HG02943 (cell line): ENCODE measurements around the gene ZNF564.
"Not testable (repeated sequence)": the region's sequence is repeated elsewhere in the genome, so short reads cannot be mapped to it uniquely, and the experiment has no call there.

ENCODE experiments used
- ATAC-seq: cut with Tn5 transposase; IDR thresholded peaks from one replicate; pipeline ENCODE4 v1.9.1; 2021; ENCODE audit warnings: mild to moderate bottlenecking, low read depth, moderate library complexity; ENCODE audit not compliant: unreplicated experiment

The ZNF564 gene

DNA sequence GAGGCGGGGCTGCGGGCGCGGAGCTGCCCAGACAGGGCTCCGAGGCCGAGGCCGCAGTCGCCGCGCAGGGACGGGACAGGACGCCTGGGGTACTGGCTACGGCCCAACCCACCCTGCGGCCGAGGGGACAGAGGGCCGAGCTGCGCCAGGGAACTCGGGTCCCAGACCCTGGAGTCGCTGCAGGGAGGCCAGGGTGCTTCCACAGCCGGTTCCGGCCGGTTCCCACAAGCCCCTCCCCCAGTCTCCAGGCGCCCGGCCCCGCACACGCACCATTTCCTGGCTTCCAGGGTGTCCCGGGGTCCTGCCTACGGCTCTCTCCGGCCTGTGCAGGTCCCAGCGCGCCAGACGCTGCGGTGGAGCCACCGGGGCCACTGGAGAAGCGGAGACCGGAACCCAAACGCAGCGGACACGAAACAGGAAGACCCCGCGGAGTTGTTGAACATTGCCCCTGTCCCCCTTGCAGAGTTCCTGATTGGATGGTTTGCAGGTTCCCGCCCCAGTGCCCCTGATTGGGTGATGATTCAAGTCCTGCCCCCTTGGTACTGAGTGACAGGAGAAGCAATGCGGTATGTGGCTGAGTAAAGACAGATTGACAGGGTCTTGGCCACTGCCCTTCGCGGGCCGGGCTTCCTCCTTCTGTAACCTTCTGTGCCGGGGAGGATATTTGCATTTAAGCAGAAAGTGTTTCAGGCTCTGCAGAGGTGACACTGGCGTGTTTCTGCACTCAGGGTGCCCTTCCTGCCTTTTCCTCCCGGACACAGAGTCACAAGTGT lies at the start of gene ZNF564:
Gene ZNF564, minus strand, starts transcription at position 423 of the 773 bp plus-strand sequence. Its CDS starts 150 bp downstream, at position 273.
- ATAC-seq, result peak; percentile 97

DNA sequence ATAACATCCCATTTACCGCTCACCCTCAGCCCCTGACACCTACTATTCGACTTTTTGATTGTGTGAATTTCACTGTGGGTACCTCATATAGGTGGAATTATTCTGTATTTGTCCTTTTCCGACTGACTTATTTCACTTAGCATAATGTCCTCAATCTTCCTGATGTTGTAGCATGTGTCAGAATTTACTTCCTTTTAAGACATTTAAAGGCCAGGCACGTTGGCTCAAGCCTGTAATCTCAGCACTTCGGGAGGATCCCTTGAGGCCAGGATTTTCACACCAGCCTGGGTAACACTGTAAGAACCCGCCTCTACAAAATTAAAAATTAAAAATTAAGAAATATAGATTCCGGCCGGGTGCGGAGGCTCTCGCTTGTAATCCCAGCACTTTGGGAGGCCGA lies 46.3 kb upstream of the ZNF564 start:
- ATAC-seq, result no peak

DNA sequence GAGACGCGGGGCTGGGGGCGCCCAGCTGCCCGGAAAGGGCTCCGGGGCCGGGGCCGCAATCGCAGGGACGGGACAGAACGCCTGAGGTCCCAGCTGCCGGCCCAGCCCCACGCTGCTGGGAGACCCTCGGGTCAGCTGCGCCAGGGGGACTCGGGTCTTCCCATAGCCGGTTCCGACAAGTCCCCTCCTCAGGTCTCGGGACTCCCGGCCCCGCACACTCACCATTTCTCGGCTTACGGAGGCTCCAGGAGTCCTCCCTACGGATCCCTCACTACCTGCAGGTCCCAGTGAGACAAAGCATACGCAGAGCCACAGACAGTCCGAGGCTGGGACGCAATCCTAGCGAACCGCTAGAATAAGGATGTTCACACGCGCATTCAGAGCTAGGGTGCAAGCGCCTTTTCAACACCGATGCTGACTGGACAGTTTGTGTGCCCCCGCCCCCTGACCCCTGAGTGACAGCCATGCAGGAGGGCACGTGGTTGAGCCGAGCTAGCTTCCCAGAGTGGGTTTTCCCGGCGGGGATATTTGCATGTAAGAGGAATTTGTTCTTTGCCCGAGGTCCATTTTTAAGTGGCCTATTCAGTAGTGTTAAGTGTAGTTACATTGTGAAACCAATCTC lies 45.8 kb upstream of the ZNF564 start:
- ATAC-seq, result no peak

DNA sequence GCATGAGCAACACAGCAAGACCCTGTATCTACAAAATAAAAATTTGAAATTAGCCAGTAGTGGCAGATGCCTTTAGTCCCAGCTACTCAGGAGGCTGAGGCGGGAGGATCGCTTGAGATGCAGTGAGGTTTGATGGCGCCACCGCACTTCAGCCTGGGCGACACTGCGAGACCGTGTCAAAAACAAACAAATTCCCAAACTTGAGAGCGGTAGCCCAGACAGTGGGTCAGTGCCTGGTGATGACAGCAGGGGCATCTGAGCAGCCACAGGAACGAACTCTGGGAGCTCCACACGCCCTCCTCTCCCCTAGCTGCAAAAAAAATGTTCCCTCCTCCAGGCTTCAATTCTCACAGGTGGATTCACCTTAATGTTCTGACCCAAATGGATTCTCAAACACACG lies 45.2 kb upstream of the ZNF564 start:
- ATAC-seq, result no peak

DNA sequence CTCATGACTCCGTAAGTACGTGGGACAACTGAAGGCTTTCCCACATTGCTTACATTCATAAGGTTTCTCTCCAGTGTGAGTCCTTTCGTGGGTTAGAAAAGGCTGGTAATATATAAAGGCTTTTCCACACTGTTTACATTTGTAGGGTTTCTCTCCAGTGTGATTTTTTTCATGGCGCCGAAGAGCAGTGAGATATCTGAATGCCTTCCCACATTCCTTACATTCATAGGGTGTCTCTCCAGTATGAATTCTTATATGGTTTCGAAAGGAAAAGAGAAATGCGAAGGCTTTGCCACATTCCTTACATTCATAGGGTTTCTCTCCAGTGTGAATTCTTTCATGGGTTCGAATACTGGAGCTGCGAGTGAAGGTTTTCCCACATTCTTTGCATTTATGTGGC lies 29.8 kb upstream of the ZNF564 start:
- ATAC-seq, result no peak

DNA sequence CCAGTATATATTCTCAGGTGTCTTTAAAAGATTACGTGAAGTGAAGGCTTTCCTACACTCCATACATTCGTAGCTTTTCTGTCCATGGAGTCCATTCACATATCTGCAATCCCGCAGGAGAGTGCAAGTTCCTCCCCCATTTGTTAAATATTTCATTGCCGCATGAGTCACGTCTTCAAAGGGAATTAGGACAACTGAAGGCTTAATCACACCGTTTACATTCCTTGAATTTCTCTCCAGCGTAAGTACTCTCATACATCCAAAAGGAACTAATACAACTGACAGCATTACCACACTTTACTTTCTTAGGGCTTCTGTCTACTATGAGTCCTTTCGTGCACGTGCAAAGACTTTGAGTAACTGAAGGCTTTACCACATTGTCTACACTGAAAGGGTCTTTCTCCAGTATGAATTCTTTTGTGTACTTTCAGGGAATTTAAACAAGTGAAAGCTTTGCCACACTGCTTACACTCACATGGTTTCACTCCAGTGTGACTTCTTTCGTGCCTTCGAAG lies 29.0 kb upstream of the ZNF564 start:
- ATAC-seq, result no peak

DNA sequence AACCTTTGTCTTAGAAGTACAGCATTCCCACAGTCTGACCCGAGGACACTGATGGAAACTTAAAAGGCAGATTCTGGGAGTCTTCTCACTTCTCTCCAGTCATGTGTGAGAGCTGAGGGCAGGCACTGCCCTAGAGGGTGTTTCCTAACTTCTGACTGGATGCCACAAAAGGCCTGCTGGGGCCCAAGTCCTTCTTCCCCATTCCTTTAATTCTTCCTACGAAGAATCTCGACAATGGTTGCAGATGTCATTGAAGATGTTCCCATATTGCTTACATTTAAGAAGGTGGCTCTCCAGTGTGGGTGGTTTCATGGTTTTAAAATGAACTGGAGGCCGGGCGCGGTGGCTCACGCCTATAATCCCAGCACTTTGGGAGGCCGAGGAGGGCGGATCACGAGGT lies 27.4 kb upstream of the ZNF564 start:
- no peak for ATAC-seq

DNA sequence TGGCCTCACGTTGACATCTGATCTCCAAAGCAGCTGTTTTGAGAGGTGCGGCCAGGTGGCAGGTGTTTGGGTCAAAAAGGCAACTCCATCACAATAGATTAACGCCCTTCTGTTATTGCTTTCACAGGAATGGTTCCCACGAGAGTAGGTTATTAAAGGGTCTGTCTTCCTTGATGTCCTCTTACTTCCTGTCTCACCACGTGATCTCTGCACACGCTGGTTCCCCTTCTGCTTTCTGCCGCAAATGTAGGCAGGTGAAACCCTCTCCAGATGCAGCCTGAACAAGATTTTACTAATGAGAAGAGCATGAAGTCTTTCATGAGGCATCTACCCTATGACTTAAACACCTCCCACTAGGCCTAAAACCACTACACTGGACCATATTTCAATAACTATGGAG lies 22.8 kb upstream of the ZNF564 start:
- no peak for ATAC-seq

DNA sequence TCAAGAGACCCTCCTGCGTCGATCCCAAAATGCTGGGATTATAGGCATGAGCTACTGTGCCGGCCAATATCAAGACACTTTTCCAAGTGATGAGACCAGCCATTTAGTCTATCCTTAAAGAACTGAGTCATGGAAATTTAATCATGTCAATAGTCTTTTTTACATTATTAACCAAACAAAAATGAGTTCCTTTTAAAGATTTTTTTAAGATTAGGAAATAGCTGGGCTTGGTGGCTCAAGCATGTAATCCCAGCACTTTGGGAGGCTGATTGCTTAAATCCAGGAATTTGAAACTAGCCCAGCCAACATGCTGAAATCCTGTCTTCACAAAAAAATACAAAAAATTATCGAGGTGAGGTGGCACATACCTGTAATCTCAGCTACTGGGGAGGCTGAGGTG lies 16.7 kb upstream of the ZNF564 start:
- no peak for ATAC-seq

DNA sequence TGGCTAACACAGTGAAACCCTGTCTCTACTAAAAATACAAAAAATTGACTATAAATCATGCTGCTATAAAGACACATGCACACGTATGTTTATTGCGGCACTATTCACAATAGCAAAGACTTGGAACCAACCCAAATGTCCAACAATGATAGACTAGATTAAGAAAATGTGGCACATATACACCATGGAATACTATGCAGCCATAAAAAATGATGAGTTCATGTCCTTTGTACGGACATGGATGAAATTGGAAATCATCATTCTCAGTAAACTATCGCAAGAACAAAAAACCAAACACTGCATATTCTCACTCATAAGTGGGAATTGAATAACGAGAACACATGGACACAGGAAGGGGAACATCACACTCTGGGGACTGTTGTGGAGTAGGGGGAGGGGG lies 15.1 kb upstream of the ZNF564 start:
- ATAC-seq, result not testable (repeated sequence)

DNA sequence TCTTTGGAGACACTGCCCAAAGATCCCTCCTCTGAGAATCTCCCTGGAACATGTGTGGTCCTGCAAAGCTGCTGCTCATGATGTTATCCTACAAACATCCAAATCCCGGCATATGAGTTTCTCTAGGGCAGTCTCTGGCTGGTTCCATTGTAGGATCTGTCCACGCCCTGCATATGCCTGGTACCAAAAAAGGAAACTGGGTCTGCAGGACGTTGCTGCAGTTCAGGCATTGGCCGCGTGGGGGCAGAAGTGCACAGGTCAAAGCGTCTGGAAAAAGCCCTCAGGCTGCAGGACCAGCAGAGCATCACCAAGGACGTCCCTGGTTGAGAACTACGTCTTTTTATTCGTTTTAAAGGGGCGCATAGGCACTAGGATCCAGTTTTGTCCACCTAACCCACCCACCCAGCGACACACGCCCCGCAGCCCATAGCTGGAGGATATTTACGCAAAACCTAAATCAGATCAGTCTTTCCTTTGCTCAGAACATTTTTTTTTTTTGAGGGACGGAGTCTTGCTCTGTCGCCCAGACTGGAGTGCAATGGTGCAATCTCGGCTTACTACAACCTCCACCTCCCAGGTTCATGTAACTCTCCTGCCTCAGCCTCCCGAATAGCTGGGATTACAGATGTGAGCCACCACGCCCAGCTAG lies 12.9 kb upstream of the ZNF564 start:
- ATAC-seq, result no peak

DNA sequence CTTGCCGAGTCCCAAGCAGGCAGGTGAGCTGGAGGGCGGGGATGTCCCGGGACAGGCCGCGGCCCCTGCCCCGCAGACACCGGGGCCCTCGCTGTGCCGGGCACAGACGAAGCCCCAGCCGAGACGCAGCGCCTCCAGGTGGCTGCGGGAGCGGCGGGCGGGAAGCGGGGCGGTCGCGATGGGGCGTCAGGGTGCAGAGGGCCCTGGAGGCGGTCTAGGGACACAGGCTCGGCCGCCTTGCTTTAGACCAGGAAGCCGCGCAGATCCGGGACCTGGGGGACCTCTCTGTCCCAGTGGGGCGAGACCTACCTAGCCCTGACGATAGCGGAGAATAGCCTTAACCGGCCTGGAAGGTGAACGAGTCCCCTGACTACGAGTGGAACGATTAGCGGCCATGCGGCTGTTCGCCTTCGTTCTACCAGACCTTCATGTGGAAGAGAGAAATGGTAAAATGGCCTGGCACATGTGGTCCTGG lies 4.2 kb upstream of the ZNF564 start:
- ATAC-seq, result no peak

DNA sequence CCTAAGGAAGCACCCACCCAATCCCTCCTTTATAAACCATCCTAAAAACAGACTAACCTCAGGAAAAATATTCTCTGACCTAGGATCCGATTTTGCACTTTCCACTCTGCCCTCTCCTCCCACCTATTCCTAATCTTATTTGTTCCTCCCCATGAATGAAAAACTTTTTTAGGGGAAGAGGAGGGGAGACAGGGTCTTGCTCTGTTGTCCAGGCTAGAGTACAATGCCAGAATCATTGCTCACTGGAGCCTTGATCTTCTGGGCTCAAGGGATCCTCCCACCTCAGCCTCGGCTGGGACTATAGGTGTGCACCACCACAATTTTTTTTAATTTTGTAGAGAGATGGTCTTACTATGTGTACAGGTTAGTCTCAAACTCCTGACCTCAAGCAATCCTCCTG lies 4.4 kb downstream of the ZNF564 start:
- no peak for ATAC-seq

DNA sequence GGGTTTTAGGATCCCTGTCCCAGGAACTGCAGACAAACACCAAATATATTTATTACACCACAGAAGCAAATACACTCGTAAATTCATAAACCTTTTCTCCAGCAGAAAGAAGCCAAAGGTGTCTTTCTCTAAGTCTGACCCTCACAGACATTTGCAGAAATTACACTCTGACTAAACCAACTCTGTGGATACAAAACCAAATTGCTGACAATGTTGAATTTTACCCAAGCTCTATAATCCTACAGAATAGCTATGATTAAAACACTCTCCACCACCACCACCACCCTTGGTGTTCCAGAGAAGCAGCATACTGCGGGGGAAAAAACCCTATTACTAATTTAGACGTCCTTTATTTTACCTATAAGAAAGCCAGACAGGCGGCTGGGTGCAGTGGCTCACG lies 5.2 kb downstream of the ZNF564 start:
- no peak for ATAC-seq

DNA sequence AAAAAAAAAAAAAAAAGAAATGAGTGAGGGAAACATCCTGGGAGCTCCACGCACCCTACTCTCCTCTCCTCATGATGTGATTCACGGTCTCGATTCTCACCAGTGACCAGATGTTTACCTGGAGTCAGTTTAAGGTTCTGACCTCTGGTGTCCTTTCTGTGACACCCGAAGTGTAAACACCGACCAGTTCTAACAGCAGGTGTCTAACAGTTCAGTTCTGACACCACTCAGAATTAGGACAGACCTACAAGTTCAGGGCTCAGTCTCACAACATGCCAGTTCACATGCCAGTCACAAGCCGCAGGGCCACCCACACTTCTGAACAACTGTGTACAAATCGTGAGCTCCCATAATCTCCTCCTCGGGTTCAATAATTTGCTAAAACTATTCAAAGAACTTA lies 6.0 kb downstream of the ZNF564 start:
- ATAC-seq, result no peak

DNA sequence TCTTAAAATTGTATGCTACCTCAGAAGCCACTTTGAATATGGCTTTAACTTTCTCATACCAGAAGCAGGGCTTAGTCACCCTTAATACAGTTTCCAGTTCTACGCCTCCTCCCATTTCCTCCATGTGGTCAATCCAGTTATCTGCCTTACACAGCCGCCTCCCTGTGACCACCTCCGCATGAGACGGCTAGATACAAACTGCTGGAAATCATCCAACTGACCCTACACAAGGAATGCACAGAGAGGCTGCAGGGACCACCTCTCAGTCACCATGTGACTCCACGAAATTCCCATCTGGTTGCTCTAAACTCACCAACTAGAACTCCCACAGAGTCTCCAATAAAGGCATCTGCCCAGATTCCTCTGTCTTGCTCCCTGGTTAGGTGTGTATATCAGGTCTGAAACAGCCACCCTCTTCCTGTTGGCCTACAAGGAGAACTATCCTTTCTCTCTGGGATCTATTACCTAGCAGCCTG lies 6.8 kb downstream of the ZNF564 start:
- ATAC-seq, result no peak

DNA sequence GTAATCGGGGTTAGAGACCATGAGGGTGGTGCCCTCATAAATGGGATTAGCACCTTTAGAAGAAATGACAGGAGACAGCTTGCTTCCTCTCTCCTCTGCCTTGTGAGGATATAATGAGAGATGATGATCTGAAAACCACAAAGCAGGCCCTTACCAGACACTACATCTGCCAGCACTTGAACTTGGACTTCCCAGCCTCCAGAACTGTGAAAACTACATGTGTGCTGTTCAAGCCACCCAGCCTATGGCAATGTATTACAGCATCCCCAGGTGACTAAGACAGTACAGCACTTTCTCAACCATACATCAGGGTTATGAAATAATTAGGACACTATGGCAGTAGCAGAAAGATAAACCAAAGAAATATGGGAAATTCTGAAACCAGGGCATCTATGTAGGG lies 7.4 kb downstream of the ZNF564 start:
- no peak for ATAC-seq

DNA sequence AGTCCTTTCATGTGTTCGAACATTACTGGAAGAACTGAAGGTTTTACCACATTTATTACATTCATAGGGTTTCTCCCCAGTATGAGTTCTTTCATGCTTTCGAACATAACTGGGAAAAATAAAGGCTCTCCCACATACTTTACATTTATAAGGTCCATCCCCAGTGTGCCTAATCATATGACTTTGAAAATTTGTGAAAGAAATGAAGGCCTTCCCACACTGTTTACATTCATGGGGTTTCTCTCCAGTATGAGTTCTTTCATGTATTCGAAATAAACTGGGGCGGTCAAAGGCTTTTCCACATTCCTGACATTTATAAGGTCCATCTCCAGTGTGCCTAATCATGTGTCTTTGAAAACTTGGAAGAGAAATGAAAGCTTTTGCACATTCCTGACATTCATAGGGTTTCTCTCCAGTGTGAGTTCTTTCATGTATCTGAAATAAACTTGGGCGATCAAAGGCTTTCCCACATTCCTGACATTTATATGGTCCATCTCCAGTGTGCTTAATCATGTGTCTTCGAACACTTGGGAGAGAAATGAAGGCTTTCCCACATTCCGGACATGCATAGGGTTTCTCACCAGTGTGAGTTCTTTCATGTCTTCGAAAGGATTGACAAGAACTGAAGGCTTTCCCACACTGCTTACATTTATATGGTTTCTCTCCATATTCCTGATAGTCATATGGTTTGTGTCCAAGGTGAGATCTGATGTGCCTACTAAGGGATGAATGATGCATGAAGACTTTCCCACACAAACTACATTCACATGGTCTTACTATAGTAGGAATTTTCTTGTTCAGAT lies 24.0 kb downstream of the ZNF564 start:
- ATAC-seq, result no peak

DNA sequence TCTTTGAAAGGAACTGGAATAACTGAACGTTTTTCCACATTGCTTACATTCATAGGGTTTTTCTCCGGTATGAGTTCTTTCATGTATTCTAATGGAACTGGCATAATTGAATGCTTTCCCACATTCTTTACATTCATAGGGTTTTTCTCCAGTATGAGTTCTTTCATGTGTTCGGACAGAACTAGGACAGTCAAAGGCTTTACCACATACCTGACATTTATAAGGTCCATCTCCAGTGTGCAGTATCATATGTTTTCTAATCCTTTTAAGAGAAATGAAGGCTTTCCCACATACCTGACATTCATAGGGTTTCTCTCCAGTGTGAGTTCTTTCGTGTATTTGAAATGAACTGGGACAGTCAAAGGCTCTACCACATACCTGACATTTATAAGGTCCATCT lies 24.7 kb downstream of the ZNF564 start:
- no peak for ATAC-seq

DNA sequence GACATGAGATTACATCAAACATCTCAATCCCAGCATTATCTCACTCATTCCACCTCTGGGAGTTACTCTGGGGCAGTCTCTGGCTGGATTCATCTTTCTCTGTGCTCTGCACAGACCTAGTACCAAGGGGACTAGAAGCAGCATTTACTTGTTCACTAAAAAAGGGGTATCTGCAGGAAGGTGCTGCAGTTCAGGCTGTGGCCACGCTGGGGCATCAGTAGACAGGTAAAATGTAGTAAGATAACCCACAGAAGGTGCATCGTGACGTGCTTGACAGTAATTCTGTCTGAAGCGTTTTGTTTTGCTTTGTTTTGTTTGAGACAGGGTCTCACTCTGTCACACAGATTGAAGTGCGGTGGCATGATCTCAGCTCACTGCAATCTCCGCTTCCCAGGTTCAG lies 29.3 kb downstream of the ZNF564 start:
- no peak for ATAC-seq
